ENCODE data around the gene RNF220. TPM values are rescaled to one million over a fixed set of nuclear protein-coding genes. Genes with fewer than 3 reads are reported as not detected.

RNF220 gene
- total and polyA plus RNA-seq, 2 experiments from 2014 or later: 47.4 to 123 TPM

DNA sequence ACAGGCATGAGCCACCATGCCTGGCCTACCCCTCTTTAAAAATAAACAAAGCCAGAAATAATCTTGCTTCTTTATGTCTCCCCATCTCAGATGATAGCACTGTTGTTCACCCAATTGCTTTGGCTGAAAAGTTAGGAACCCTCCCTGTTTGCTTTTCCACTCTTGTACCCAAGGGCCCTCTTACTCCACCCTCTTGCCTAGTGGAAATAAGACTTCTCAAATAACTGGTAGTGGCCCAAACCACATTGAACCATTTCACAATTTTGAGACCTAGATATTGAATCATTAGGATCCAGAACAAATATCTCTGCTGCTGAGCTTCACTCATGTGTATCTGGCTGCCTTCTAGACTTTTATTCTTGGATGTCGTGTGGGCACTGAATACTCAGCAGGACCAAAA is 37.7 kb downstream of the RNF220 start:
- Histone ChIP-seq H4K20me1 (ENCODE audit: insufficient read depth) (no peaks in the 10 kb centered on the region), H3K9ac (no peak overlapping the region), H3K27ac (no peak overlapping the region), H3K4me1 (ENCODE audit: insufficient read depth) (no peaks in the 10 kb centered on the region), H3K9me2 (ENCODE audit: insufficient read depth) (no peaks in the 10 kb centered on the region), H2AFZ (no peak overlapping the region), H3K9me3 (ENCODE audit: low read depth) (no peaks in the 10 kb centered on the region), H3K4me2 (ENCODE audit: unreplicated experiment) (no peak overlapping the region), H3K79me2 (ENCODE audit: insufficient read depth) (no peaks in the 10 kb centered on the region), H3F3A (ENCODE audit: insufficient read depth) (no peaks in the 10 kb centered on the region), H3K27me3 (replicated peaks; ENCODE audit: insufficient read depth) (peaks cover 70% of the 10 kb centered on the region), H3K36me3 (ENCODE audit: low read depth) (no peaks in the 10 kb centered on the region), H3K4me3 (no peak overlapping the region)
- in situ Hi-C loops (cut with MboI): no loop called here
- TF ChIP-seq EZH2phosphoT487 (IDR thresholded peaks at IDR 0.05; ENCODE audit: insufficient read depth, low read depth): no peak
- no peak for TF ChIP-seq EZH2 (IDR thresholded peaks at IDR 0.05; ENCODE audit: insufficient read depth, poor library complexity, severe bottlenecking)
- no peak for DNase-seq
- 9 to 29% methylated on average over 1 of the region's 1 CpG for WGBS, 2 experiments (ENCODE audit: low coverage in 1 of 2, low lambda C conversion rate in 2 of 2, missing lambda C conversion rate in 2 of 2)

DNA sequence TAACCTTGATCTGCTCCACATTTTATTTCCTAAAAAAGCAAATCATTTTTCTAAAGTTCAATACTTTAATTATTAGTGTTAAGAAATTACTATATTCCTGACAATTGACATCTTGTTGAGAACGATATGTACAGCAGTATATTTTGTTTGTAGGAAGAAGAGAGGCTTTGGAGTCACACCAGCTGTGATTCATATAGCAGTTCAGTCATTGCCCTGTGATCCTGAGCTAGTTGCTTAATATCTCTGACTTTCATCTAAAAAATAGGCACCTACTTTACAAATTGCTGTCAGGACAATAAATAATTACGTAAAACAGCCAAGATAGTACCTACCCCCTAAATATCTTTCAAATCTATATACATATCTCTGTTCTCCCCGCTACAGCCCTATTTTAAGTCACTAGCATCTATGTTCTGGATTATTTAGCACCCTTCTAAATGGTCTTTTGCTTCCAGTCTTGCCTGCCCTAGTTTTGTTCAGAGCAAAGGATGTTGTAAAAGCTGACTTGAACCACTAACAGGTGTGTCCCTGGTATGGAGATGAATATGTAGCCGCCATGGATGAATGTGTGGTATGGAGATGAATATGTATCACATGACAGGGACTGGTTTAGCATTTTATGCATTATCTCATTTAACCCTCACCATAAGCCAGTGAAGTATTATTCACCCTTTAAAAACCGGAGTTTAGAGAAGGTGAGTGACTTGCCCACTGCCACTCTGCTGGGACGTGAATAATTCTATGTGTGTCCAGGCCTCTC is 42.2 kb downstream of the RNF220 start:
- Histone ChIP-seq H3K9me3 (ENCODE audit: low read depth) (no peaks in the 10 kb centered on the region), H3K27me3 (replicated peaks; ENCODE audit: insufficient read depth) (peaks cover 64% of the 10 kb centered on the region), H3F3A (ENCODE audit: insufficient read depth) (no peaks in the 10 kb centered on the region), H2AFZ (no peak overlapping the region), H3K79me2 (ENCODE audit: insufficient read depth) (no peaks in the 10 kb centered on the region), H3K9ac (no peak overlapping the region), H3K4me1 (ENCODE audit: insufficient read depth) (no peaks in the 10 kb centered on the region), H3K4me2 (ENCODE audit: unreplicated experiment) (no peak overlapping the region), H4K20me1 (ENCODE audit: insufficient read depth) (no peaks in the 10 kb centered on the region), H3K4me3 (no peak overlapping the region), H3K9me2 (ENCODE audit: insufficient read depth) (no peaks in the 10 kb centered on the region), H3K27ac (no peak overlapping the region), H3K36me3 (ENCODE audit: low read depth) (no peaks in the 10 kb centered on the region)
- TF ChIP-seq EZH2 (IDR thresholded peaks at IDR 0.05; ENCODE audit: insufficient read depth, poor library complexity, severe bottlenecking): no peak
- no peak for TF ChIP-seq EZH2phosphoT487 (IDR thresholded peaks at IDR 0.05; ENCODE audit: insufficient read depth, low read depth)
- WGBS, 2 experiments (ENCODE audit: low coverage in 1 of 2, low lambda C conversion rate in 2 of 2, missing lambda C conversion rate in 2 of 2): 55 to 56% methylated on average over 6 of the region's 6 CpGs
- DNase-seq: peak; percentile 59
- in situ Hi-C loops (cut with MboI): no loop called here

DNA sequence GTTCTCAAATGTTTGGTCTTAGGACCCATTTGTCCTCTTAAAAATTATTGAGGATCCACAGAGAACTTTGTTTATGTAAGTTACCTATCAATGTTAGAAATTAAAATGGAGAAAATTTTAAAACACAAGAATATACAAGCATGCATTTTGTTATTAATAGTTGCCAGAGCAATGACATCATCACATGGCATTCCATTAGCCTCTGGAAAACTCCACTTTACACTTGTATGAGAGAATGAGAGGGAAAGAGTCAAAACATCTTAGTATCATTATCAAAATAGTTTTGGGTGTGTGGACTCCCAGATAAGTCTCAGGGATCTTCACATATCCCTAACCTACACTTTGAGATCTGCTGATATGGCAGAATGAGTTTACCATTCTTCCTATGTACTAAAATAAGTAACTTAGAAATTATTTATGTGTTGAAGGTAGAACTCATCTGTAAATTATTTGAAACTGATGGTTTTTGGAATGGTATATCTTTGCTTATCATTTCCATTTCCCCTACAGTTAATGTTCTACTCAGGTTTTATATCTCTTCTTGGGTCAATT is 48.8 kb downstream of the RNF220 start:
- Histone ChIP-seq H3K27me3 (replicated peaks; ENCODE audit: insufficient read depth) (peaks cover 55% of the 10 kb centered on the region), H3K9ac (no peak overlapping the region), H3K4me1 (ENCODE audit: insufficient read depth) (no peaks in the 10 kb centered on the region), H3K79me2 (ENCODE audit: insufficient read depth) (no peaks in the 10 kb centered on the region), H3K9me2 (ENCODE audit: insufficient read depth) (no peaks in the 10 kb centered on the region), H3K4me2 (ENCODE audit: unreplicated experiment) (no peak overlapping the region), H3K9me3 (ENCODE audit: low read depth) (no peaks in the 10 kb centered on the region), H3K27ac (no peak overlapping the region), H4K20me1 (ENCODE audit: insufficient read depth) (no peaks in the 10 kb centered on the region), H3K36me3 (ENCODE audit: low read depth) (no peaks in the 10 kb centered on the region; the same call in 1 of the 2 replicates), H3F3A (ENCODE audit: insufficient read depth) (no peaks in the 10 kb centered on the region), H3K4me3 (no peak overlapping the region), H2AFZ (no peak overlapping the region)
- no peak for DNase-seq
- TF ChIP-seq EZH2 (IDR thresholded peaks at IDR 0.05; ENCODE audit: insufficient read depth, poor library complexity, severe bottlenecking): no peak
- no peak for TF ChIP-seq EZH2phosphoT487 (IDR thresholded peaks at IDR 0.05; ENCODE audit: insufficient read depth, low read depth)
- in situ Hi-C loops (cut with MboI): no loop called here

DNA sequence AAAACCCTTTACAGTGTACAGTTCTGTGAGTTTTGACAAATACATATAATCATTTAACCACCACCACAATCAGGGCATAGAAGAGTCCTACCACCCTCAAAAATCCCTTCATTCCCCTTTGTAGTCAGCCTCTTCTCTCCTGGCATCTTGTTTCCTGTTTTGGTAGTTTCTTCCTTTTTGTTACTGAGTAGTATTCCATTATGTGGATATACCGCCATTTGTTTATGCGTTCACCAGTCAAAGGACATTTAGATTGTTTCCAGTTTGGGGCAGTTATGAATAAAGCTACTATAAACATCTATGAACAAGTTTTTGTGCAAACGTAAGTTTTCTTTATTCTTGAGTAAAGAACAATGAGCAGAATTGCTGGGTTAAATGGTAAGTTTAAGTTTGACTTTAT is 49.6 kb downstream of the RNF220 start:
- Histone ChIP-seq H3K36me3 (ENCODE audit: low read depth) (no peaks in the 10 kb centered on the region; the same call in 1 of the 2 replicates), H3K4me2 (ENCODE audit: unreplicated experiment) (no peak overlapping the region), H3K27ac (no peak overlapping the region), H3K79me2 (ENCODE audit: insufficient read depth) (no peaks in the 10 kb centered on the region), H3K9ac (no peak overlapping the region), H3K4me3 (no peak overlapping the region), H3K4me1 (ENCODE audit: insufficient read depth) (no peaks in the 10 kb centered on the region), H2AFZ (no peak overlapping the region), H3K27me3 (replicated peaks; ENCODE audit: insufficient read depth) (peaks cover 55% of the 10 kb centered on the region), H3K9me3 (ENCODE audit: low read depth) (no peaks in the 10 kb centered on the region), H3F3A (ENCODE audit: insufficient read depth) (no peaks in the 10 kb centered on the region), H4K20me1 (ENCODE audit: insufficient read depth) (no peaks in the 10 kb centered on the region), H3K9me2 (ENCODE audit: insufficient read depth) (no peaks in the 10 kb centered on the region)
- 66% methylated on average over 3 of the region's 3 CpGs for WGBS, 2 experiments (ENCODE audit: low coverage in 1 of 2, low lambda C conversion rate in 2 of 2, missing lambda C conversion rate in 2 of 2)
- DNase-seq: no peak
- TF ChIP-seq EZH2phosphoT487 (IDR thresholded peaks at IDR 0.05; ENCODE audit: insufficient read depth, low read depth) (no peak), EZH2 (IDR thresholded peaks at IDR 0.05; ENCODE audit: insufficient read depth, poor library complexity, severe bottlenecking) (no peak)
- in situ Hi-C loops (cut with MboI): no loop called here
